HepG2 (cell line): Measurements from ENCODE around the gene ITPK1. TPM values are rescaled to one million over a fixed set of nuclear protein-coding genes. Genes with fewer than 3 reads are reported as not detected.

Experiments used
- ATF7 ChIP-seq, 2 experiments: fragments of 450-650 bp in 1 of 2; sonication (generic) in 1 of 2; formaldehyde crosslinking in 1 of 2; IDR thresholded peaks; 2 replicates each; pipeline versions ENCODE4 v1.4.0 to v1.6.1; 2016 to 2020; ENCODE audit warnings: antibody characterized with exemption in 1 of 2, mild to moderate bottlenecking in 1 of 2, missing genetic modification reagents in 1 of 2
- ESRRA ChIP-seq: sonication (generic); formaldehyde crosslinking; IDR thresholded peaks from 2 replicates; pipeline ENCODE4 v1.5.1; 2020; ENCODE audit warnings: mild to moderate bottlenecking, low read depth, missing genetic modification reagents
- GFI1 ChIP-seq: sonication (generic); formaldehyde crosslinking; IDR thresholded peaks from 2 replicates; pipeline ENCODE4 v1.5.0; 2020; ENCODE audit warnings: missing genetic modification reagents, mild to moderate bottlenecking, borderline replicate concordance
- KAT2B ChIP-seq: fragments of 150-350 bp; IDR thresholded peaks from 2 replicates; pipeline ENCODE4 v1.6.1; 2014; ENCODE audit warnings: low read depth, low read length, borderline replicate concordance
- KDM3A ChIP-seq: IDR thresholded peaks from 2 replicates; pipeline ENCODE4 v1.6.1; 2018; ENCODE audit warnings: low read depth, missing compliant biosample characterization
- KDM6A ChIP-seq: IDR thresholded peaks from 2 replicates; pipeline ENCODE4 v1.6.1; 2016; ENCODE audit warnings: low read depth
- KLF16 ChIP-seq, 2 experiments: sonication (generic) in 1 of 2; formaldehyde crosslinking in 1 of 2; IDR thresholded peaks; 2 replicates each; pipeline versions ENCODE4 v1.6.1 to v1.8.0; 2016 to 2023; ENCODE audit warnings: missing genetic modification reagents in 2 of 2, missing compliant biosample characterization in 1 of 2
- MAX ChIP-seq: IDR thresholded peaks from 2 replicates; pipeline ENCODE4 v1.6.1; 2012; ENCODE audit warnings: inconsistent platforms
- MED1 ChIP-seq: sonication (generic); formaldehyde crosslinking; IDR thresholded peaks from 2 replicates; pipeline ENCODE4 v1.4.0; 2020; ENCODE audit warnings: missing genetic modification reagents
- MYC ChIP-seq: sonication (generic); formaldehyde crosslinking; IDR thresholded peaks from 2 replicates; pipeline ENCODE4 v1.9.0; 2021; ENCODE audit warnings: missing genetic modification reagents, borderline replicate concordance
- SIX4 ChIP-seq: sonication (generic); formaldehyde crosslinking; IDR thresholded peaks from 2 replicates; pipeline ENCODE4 v1.4.0; 2020; ENCODE audit warnings: missing genetic modification reagents
- ZNF557 ChIP-seq: sonication (generic); formaldehyde crosslinking; IDR thresholded peaks from 2 replicates; pipeline ENCODE4 v1.4.0; 2020; ENCODE audit warnings: missing genetic modification reagents
- ZNF576 ChIP-seq: sonication (generic); formaldehyde crosslinking; IDR thresholded peaks from 2 replicates; pipeline ENCODE4 v1.4.0; 2020; ENCODE audit warnings: mild to moderate bottlenecking, missing genetic modification reagents
- ZNF790 ChIP-seq: sonication (generic); formaldehyde crosslinking; IDR thresholded peaks from 2 replicates; pipeline ENCODE4 v1.8.0; 2022; ENCODE audit warnings: missing genetic modification reagents, mild to moderate bottlenecking, borderline replicate concordance
- polyA plus RNA-seq, 8 experiments: library from polyadenylated mRNA; depleted of rRNA in 3 of 8; stranded (reverse) in 7 of 8; unstranded in 1 of 8; fragments of >200 nt; fragmentation: Illumina TruSeq in 4 of 8; extraction: Trizol in 4 of 8; gene quantifications; 2 replicates each; pipeline versions ENCODE4 v1.2.1 to v1.2.3, GENCODE V29; 2011 to 2016; ENCODE audit warnings: low read depth in 4 of 8, missing spikeins in 1 of 8, mixed read lengths in 1 of 8; ENCODE audit not compliant: insufficient read depth in 1 of 8
- total RNA-seq, 5 experiments: library from RNA; depleted of rRNA; stranded (reverse); fragments of >200 nt; fragmentation: Illumina TruSeq; extraction: Trizol; gene quantifications; 2 replicates each; pipeline ENCODE4 v1.2.3, GENCODE V29; 2016; ENCODE audit warnings: low read depth in 1 of 5
- TF ChIP-seq, protein P1 (sequence below): sonication (generic); formaldehyde crosslinking; conservative IDR thresholded peaks from 2 replicates; pipeline ENCODE4 v1.4.0; 2020; ENCODE audit warnings: mild to moderate bottlenecking, missing genetic modification reagents, moderate library complexity
- TF ChIP-seq, protein P2 (sequence below): sonication (generic); formaldehyde crosslinking; IDR thresholded peaks from 2 replicates; pipeline ENCODE4 v1.5.0; 2020; ENCODE audit warnings: mild to moderate bottlenecking, missing genetic modification reagents, borderline replicate concordance
- TF ChIP-seq, protein P3 (sequence below): sonication (generic); formaldehyde crosslinking; IDR thresholded peaks from 2 replicates; pipeline ENCODE4 v1.4.0; 2020; ENCODE audit warnings: missing genetic modification reagents

ITPK1 gene
- total and polyA plus RNA-seq, 2 of the 13 experiments (the other 11 are each of a cell fraction or from before 2014, with no cell fraction given) = 20.5 to 47.5 TPM

- TF ChIP-seq, protein P1, sequence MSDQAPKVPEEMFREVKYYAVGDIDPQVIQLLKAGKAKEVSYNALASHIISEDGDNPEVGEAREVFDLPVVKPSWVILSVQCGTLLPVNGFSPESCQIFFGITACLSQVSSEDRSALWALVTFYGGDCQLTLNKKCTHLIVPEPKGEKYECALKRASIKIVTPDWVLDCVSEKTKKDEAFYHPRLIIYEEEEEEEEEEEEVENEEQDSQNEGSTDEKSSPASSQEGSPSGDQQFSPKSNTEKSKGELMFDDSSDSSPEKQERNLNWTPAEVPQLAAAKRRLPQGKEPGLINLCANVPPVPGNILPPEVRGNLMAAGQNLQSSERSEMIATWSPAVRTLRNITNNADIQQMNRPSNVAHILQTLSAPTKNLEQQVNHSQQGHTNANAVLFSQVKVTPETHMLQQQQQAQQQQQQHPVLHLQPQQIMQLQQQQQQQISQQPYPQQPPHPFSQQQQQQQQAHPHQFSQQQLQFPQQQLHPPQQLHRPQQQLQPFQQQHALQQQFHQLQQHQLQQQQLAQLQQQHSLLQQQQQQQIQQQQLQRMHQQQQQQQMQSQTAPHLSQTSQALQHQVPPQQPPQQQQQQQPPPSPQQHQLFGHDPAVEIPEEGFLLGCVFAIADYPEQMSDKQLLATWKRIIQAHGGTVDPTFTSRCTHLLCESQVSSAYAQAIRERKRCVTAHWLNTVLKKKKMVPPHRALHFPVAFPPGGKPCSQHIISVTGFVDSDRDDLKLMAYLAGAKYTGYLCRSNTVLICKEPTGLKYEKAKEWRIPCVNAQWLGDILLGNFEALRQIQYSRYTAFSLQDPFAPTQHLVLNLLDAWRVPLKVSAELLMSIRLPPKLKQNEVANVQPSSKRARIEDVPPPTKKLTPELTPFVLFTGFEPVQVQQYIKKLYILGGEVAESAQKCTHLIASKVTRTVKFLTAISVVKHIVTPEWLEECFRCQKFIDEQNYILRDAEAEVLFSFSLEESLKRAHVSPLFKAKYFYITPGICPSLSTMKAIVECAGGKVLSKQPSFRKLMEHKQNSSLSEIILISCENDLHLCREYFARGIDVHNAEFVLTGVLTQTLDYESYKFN (CRISPR knock-in tag) = peak; percentile 87
- TF ChIP-seq GFI1 (CRISPR knock-in tag) (peak; percentile 34; the same call in 1 of the 2 replicates), ZNF576 (CRISPR knock-in tag) (no peak), KDM6A (CRISPR knock-in tag) (peak; percentile 68), ATF7 (IDR thresholded peaks at IDR 0.05) (no peak), ATF7 (CRISPR knock-in tag; IDR thresholded peaks at IDR 0.05) (no peak), KDM3A (0 out of 2 replicates have a peak, but pooled peaks have one; percentile 34), MED1 (CRISPR knock-in tag) (peak; percentile 45), KAT2B (no peak), ZNF790 (CRISPR knock-in tag) (no peak), ESRRA (peak; percentile 36; the same call in 1 of the 2 replicates), MAX (peak; percentile 55), ZNF557 (CRISPR knock-in tag) (no peak), SIX4 (CRISPR knock-in tag) (no peak), KLF16 (CRISPR knock-in tag; IDR thresholded peaks at IDR 0.05) (no peak), MYC (no peak)
- TF ChIP-seq, protein P2, sequence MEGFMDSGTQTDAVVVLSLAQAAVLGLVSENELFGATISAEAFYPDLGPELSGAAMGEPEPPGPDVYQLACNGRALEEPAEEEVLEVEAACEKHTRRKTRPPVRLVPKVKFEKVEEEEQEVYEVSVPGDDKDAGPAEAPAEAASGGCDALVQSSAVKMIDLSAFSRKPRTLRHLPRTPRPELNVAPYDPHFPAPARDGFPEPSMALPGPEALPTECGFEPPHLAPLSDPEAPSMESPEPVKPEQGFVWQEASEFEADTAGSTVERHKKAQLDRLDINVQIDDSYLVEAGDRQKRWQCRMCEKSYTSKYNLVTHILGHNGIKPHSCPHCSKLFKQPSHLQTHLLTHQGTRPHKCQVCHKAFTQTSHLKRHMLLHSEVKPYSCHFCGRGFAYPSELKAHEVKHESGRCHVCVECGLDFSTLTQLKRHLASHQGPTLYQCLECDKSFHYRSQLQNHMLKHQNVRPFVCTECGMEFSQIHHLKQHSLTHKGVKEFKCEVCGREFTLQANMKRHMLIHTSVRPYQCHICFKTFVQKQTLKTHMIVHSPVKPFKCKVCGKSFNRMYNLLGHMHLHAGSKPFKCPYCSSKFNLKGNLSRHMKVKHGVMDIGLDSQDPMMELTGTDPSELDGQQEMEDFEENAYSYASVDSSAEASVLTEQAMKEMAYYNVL = no peak; the same call in 1 of the 2 replicates
- TF ChIP-seq, protein P3, sequence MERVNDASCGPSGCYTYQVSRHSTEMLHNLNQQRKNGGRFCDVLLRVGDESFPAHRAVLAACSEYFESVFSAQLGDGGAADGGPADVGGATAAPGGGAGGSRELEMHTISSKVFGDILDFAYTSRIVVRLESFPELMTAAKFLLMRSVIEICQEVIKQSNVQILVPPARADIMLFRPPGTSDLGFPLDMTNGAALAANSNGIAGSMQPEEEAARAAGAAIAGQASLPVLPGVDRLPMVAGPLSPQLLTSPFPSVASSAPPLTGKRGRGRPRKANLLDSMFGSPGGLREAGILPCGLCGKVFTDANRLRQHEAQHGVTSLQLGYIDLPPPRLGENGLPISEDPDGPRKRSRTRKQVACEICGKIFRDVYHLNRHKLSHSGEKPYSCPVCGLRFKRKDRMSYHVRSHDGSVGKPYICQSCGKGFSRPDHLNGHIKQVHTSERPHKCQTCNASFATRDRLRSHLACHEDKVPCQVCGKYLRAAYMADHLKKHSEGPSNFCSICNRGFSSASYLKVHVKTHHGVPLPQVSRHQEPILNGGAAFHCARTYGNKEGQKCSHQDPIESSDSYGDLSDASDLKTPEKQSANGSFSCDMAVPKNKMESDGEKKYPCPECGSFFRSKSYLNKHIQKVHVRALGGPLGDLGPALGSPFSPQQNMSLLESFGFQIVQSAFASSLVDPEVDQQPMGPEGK (CRISPR knock-in tag) = peak; percentile 78
These were observed 95.8 kb downstream of the ITPK1 start (continued) for GRCh38 chr14:93019970-93020369.
